Panc1 (cell line): ENCODE data around the gene PTTG1.

Source experiments
- CTCF ChIP-seq: fragments of 450-650 bp; IDR thresholded peaks from 2 replicates; pipeline ENCODE4 v1.5.1; 2017; ENCODE audit warnings: mild to moderate bottlenecking
- POLR2AphosphoS5 ChIP-seq: IDR thresholded peaks from 2 replicates; pipeline ENCODE4 v1.6.1; 2012; ENCODE audit warnings: mild to moderate bottlenecking, low read depth, low read length, moderate library complexity
- SIN3A ChIP-seq: IDR thresholded peaks from 2 replicates; pipeline ENCODE4 v1.6.1; 2012; ENCODE audit warnings: low read depth, mild to moderate bottlenecking, low read length, moderate library complexity, borderline replicate concordance; ENCODE audit not compliant: insufficient read depth
- TF ChIP-seq, protein P1 (sequence below), 2 experiments: IDR thresholded peaks; 2 replicates each; pipeline ENCODE4 v1.6.1; 2011 to 2012; ENCODE audit warnings: low read depth in 2 of 2, control low read depth in 1 of 2, low read length in 1 of 2, mild to moderate bottlenecking in 1 of 2, moderate library complexity in 1 of 2; ENCODE audit not compliant: insufficient read depth in 1 of 2

DNA sequence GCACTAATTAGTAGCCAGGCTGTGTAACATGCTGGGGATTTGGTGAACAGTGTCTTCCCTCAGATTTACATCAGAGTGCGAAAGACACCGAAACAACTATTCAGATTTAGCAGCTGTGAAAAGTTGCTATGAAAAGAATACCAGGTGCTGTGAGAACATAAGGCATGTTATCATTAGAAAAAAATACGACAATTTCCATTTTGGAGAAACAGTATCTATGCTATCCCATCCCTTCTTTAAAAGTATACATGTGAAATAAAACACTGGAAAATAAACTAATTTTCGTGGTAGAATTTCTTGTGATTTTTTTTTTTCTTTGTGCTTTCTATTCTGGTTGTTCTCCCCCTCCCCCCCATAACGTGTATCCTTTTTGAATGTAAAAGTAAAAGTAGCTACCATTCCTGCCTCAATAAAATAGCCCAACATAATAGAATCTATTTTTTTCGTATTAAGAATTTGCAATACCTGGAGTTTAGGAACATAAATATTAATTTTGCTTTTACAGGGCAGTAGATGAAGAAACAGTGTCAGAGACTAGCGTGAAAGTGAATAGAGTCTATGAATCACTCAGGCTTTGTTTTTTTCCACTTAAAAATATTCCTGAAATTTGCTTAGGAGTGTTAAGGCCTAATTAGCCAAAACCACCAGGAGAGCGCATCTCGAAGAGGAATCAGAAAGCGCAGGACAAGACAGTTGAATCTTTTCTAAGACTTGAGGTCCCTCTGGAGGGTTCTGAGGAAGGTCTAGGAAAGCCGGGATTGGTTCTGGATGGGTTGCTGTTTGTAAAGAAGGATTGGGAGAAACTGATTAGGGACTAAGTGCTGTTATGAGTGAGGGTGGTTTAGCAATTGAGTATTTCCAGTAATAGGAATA lies 2.0 kb upstream of the PTTG1 start:
- no peak for TF ChIP-seq CTCF
- TF ChIP-seq, protein P1, sequence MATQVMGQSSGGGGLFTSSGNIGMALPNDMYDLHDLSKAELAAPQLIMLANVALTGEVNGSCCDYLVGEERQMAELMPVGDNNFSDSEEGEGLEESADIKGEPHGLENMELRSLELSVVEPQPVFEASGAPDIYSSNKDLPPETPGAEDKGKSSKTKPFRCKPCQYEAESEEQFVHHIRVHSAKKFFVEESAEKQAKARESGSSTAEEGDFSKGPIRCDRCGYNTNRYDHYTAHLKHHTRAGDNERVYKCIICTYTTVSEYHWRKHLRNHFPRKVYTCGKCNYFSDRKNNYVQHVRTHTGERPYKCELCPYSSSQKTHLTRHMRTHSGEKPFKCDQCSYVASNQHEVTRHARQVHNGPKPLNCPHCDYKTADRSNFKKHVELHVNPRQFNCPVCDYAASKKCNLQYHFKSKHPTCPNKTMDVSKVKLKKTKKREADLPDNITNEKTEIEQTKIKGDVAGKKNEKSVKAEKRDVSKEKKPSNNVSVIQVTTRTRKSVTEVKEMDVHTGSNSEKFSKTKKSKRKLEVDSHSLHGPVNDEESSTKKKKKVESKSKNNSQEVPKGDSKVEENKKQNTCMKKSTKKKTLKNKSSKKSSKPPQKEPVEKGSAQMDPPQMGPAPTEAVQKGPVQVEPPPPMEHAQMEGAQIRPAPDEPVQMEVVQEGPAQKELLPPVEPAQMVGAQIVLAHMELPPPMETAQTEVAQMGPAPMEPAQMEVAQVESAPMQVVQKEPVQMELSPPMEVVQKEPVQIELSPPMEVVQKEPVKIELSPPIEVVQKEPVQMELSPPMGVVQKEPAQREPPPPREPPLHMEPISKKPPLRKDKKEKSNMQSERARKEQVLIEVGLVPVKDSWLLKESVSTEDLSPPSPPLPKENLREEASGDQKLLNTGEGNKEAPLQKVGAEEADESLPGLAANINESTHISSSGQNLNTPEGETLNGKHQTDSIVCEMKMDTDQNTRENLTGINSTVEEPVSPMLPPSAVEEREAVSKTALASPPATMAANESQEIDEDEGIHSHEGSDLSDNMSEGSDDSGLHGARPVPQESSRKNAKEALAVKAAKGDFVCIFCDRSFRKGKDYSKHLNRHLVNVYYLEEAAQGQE (IDR thresholded peaks at IDR 0.05; ENCODE audit: insufficient read depth in 1 of 2, low read depth in 2 of 2, low read length in 1 of 2), result no peak
- no peak for TF ChIP-seq POLR2AphosphoS5
- no peak for TF ChIP-seq SIN3A
